ENCODE measurements around the gene PLPP1. TPM values are rescaled to one million over a fixed set of nuclear protein-coding genes. Genes with fewer than 3 reads are reported as not detected.

Gene PLPP1
- total RNA-seq, 1 donor from 2014 or later = 17.4 TPM

DNA sequence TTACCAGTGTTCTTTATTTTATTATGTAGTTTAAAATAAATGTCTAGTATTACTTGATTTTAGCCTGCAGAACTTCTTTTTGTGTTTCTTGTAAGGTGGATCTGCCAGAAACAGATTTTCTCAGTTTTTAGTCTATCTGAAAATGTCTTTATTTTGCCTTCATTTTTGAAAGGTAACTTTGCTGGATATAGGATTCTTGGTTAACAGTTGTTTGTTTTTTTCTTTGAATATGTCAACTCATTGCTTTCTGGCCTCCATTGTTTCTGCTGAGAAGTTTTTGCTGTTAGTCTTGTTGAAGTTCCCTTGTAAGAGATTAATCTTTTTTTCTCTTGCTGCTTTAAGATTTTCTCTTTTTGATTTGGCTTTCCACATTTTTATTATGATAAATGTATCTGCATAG lies 151.5 kb downstream of the PLPP1 start:
- Mint-ChIP-seq H3K27me3 (ENCODE audit: unreplicated experiment) (peaks cover 1% of the 10 kb centered on the region), H3K36me3 (ENCODE audit: unreplicated experiment) (peaks cover 11% of the 10 kb centered on the region)
- TF ChIP-seq, protein P1, sequence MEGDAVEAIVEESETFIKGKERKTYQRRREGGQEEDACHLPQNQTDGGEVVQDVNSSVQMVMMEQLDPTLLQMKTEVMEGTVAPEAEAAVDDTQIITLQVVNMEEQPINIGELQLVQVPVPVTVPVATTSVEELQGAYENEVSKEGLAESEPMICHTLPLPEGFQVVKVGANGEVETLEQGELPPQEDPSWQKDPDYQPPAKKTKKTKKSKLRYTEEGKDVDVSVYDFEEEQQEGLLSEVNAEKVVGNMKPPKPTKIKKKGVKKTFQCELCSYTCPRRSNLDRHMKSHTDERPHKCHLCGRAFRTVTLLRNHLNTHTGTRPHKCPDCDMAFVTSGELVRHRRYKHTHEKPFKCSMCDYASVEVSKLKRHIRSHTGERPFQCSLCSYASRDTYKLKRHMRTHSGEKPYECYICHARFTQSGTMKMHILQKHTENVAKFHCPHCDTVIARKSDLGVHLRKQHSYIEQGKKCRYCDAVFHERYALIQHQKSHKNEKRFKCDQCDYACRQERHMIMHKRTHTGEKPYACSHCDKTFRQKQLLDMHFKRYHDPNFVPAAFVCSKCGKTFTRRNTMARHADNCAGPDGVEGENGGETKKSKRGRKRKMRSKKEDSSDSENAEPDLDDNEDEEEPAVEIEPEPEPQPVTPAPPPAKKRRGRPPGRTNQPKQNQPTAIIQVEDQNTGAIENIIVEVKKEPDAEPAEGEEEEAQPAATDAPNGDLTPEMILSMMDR (IDR thresholded peaks at IDR 0.05; ENCODE audit: partially characterized antibody, unreplicated experiment) = no peak

GRCh38 chr5:55377810-55378209 lies 157.0 kb downstream of the PLPP1 start:
- TF ChIP-seq, protein P1 (IDR thresholded peaks at IDR 0.05; ENCODE audit: partially characterized antibody, unreplicated experiment) = no peak
- Mint-ChIP-seq H3K4me3 (ENCODE audit: unreplicated experiment) (no peak overlapping the region), H3K4me1 (ENCODE audit: low read depth, unreplicated experiment) (no peaks in the 10 kb centered on the region), H3K27ac (ENCODE audit: unreplicated experiment) (peak overlapping the region; percentile 11), H3K36me3 (ENCODE audit: unreplicated experiment) (peaks cover 9% of the 10 kb centered on the region), H3K27me3 (ENCODE audit: unreplicated experiment) (peaks cover 1% of the 10 kb centered on the region), H3K9me3 (ENCODE audit: unreplicated experiment) (peaks cover 3% of the 10 kb centered on the region)
- no peak for DNase-seq

More for the DNA sequence above, 151.5 kb downstream of the PLPP1 start:
- no peak for DNase-seq
- Mint-ChIP-seq H3K4me3 (ENCODE audit: unreplicated experiment) (no peak overlapping the region), H3K9me3 (ENCODE audit: unreplicated experiment) (peaks cover 3% of the 10 kb centered on the region), H3K27ac (ENCODE audit: unreplicated experiment) (no peak overlapping the region), H3K4me1 (ENCODE audit: low read depth, unreplicated experiment) (no peaks in the 10 kb centered on the region)

Small RNA genes lying within 50 kb of the gene (microRNA-seq; reads per million reads assigned to microRNA genes)
- 2.6 reads per million, percentile 18 among the genes with 10 or more reads in this experiment for gene MIR5687 (ENCODE audit: unreplicated experiment)

Other genes with a start within 250 kb of the PLPP1 start
- 22.9 TPM for gene DHX29, start 227.3 kb downstream of the PLPP1 start, total RNA-seq (ENCODE audit: unreplicated experiment)
- 81.9 TPM for gene MTREX, start 227.0 kb downstream of the PLPP1 start, total RNA-seq (ENCODE audit: unreplicated experiment)
- 40.1 TPM for gene SLC38A9, start 177.4 kb upstream of the PLPP1 start, total RNA-seq (ENCODE audit: unreplicated experiment)
- gene DDX4, start 203.1 kb upstream of the PLPP1 start, total RNA-seq (ENCODE audit: unreplicated experiment) = 0.27 TPM

All from glutamatergic neuron (in vitro differentiated cells).